DMS79 treated with DMSO at 0.1 percent for 48 hours (cell line): ENCODE measurements around the gene PRKCZ.
"Not testable (repeated sequence)": the region's sequence is repeated elsewhere in the genome, so short reads cannot be mapped to it uniquely, and the experiment has no call there.

Source experiments
- DNase-seq: peaks from one replicate; lab custom pipeline; 2025; lab: John Stamatoyannopoulos, UW

Gene PRKCZ

GRCh38 chr1:2115702-2116341 is 65.6 kb downstream of the PRKCZ start:
- peak; percentile 24 for DNase-seq

GRCh38 chr1:2119886-2120285 is 69.7 kb downstream of the PRKCZ start:
- no peak for DNase-seq

GRCh38 chr1:2121101-2121691 is 71.0 kb downstream of the PRKCZ start:
- DNase-seq, result no peak

GRCh38 chr1:2121794-2122193 is 71.6 kb downstream of the PRKCZ start:
- not testable (repeated sequence) for DNase-seq

- DNase-seq, result no peak
Measured at GRCh38 chr1:2124446-2125198, 74.4 kb downstream of the PRKCZ start.

GRCh38 chr1:2125350-2126211 is 75.4 kb downstream of the PRKCZ start:
- DNase-seq, result no peak

- DNase-seq, result no peak
Measured at GRCh38 chr1:2126331-2127186, 76.3 kb downstream of the PRKCZ start.

- DNase-seq, result no peak
Measured at GRCh38 chr1:2127187-2128145, 77.3 kb downstream of the PRKCZ start.

- DNase-seq, result peak; percentile 12
Measured at GRCh38 chr1:2128189-2128901, 78.1 kb downstream of the PRKCZ start.

GRCh38 chr1:2129256-2129943 is 79.2 kb downstream of the PRKCZ start:
- no peak for DNase-seq

GRCh38 chr1:2130156-2130555 is 79.9 kb downstream of the PRKCZ start:
- DNase-seq, result no peak

GRCh38 chr1:2130871-2131289 is 80.7 kb downstream of the PRKCZ start:
- DNase-seq, result no peak

GRCh38 chr1:2132222-2133038 is 82.2 kb downstream of the PRKCZ start:
- no peak for DNase-seq

- DNase-seq, result no peak
Measured at GRCh38 chr1:2133039-2133878, 83.0 kb downstream of the PRKCZ start.

GRCh38 chr1:2133879-2134215 is 83.6 kb downstream of the PRKCZ start:
- DNase-seq, result no peak

- DNase-seq, result no peak
Measured at GRCh38 chr1:2134266-2134620, 84.0 kb downstream of the PRKCZ start.

- no peak for DNase-seq
Measured at GRCh38 chr1:2134621-2135307, 84.6 kb downstream of the PRKCZ start.
